HepG2 (cell line): ENCODE data around the gene TTPAL. TPM values are rescaled to one million over a fixed set of nuclear protein-coding genes. Genes with fewer than 3 reads are reported as not detected.

Experiments used
- ARID5B ChIP-seq: IDR thresholded peaks from 2 replicates; pipeline ENCODE4 v1.4.0; 2020; ENCODE audit warnings: mild to moderate bottlenecking, missing genetic modification reagents
- CCDC6 ChIP-seq: sonication (generic); formaldehyde crosslinking; IDR thresholded peaks from 2 replicates; pipeline ENCODE4 v1.8.1; 2022; ENCODE audit warnings: mild to moderate bottlenecking, missing genetic modification reagents, moderate library complexity
- CEBPG ChIP-seq: IDR thresholded peaks from 2 replicates; pipeline ENCODE4 v1.6.1; 2016
- GATAD1 ChIP-seq: IDR thresholded peaks from 2 replicates; pipeline ENCODE4 v1.6.1; 2016; ENCODE audit warnings: missing genetic modification reagents, missing compliant biosample characterization
- IKZF5 ChIP-seq: IDR thresholded peaks from 2 replicates; pipeline ENCODE4 v1.6.1; 2018; ENCODE audit warnings: missing genetic modification reagents, mild to moderate bottlenecking, missing compliant biosample characterization
- MZF1 ChIP-seq: sonication (generic); formaldehyde crosslinking; IDR thresholded peaks from 2 replicates; pipeline ENCODE4 v1.8.1; 2023; ENCODE audit warnings: mild to moderate bottlenecking, missing genetic modification reagents, borderline replicate concordance
- SALL1 ChIP-seq: sonication (generic); formaldehyde crosslinking; IDR thresholded peaks from 2 replicates; pipeline ENCODE4 v1.8.0; 2022; ENCODE audit warnings: mild to moderate bottlenecking, missing genetic modification reagents
- SRSF1 ChIP-seq: fragments of 200-400 bp; formaldehyde crosslinking; optimal IDR thresholded peaks from 2 replicates; pipeline ENCODE3; 2017; ENCODE audit warnings: mild to moderate bottlenecking, low read depth, low read length, moderate library complexity
- ZBTB25 ChIP-seq: IDR thresholded peaks from 2 replicates; pipeline ENCODE4 v1.6.1; 2018; ENCODE audit warnings: missing genetic modification reagents
- ZBTB42 ChIP-seq: sonication (generic); formaldehyde crosslinking; IDR thresholded peaks from 2 replicates; pipeline ENCODE4 v1.5.0; 2020; ENCODE audit warnings: mild to moderate bottlenecking, missing genetic modification reagents
- ZBTB49 ChIP-seq: sonication (generic); formaldehyde crosslinking; IDR thresholded peaks from 2 replicates; pipeline ENCODE4 v1.4.0; 2020; ENCODE audit warnings: missing genetic modification reagents, borderline replicate concordance
- ZNF253 ChIP-seq: sonication (generic); formaldehyde crosslinking; IDR thresholded peaks from 2 replicates; pipeline ENCODE4 v1.8.0; 2022; ENCODE audit warnings: mild to moderate bottlenecking, missing genetic modification reagents, borderline replicate concordance
- ZNF441 ChIP-seq: sonication (generic); formaldehyde crosslinking; IDR thresholded peaks from 2 replicates; pipeline ENCODE4 v1.7.0; 2021; ENCODE audit warnings: missing genetic modification reagents, borderline replicate concordance
- ZNF557 ChIP-seq: sonication (generic); formaldehyde crosslinking; IDR thresholded peaks from 2 replicates; pipeline ENCODE4 v1.4.0; 2020; ENCODE audit warnings: missing genetic modification reagents
- ZNF589 ChIP-seq: sonication (generic); formaldehyde crosslinking; conservative IDR thresholded peaks from 2 replicates; pipeline ENCODE4 v1.8.0; 2022; ENCODE audit warnings: mild to moderate bottlenecking, moderate library complexity, missing genetic modification reagents
- ZNF674 ChIP-seq: sonication (generic); formaldehyde crosslinking; IDR thresholded peaks from 2 replicates; pipeline ENCODE4 v1.5.0; 2020; ENCODE audit warnings: low read depth, mild to moderate bottlenecking, missing genetic modification reagents
- ZNF784 ChIP-seq: sonication (generic); formaldehyde crosslinking; IDR thresholded peaks from 2 replicates; pipeline ENCODE4 v1.5.1; 2020; ENCODE audit warnings: missing genetic modification reagents, mild to moderate bottlenecking, borderline replicate concordance
- polyA plus RNA-seq, 8 experiments: library from polyadenylated mRNA; depleted of rRNA in 3 of 8; stranded (reverse) in 7 of 8; unstranded in 1 of 8; fragments of >200 nt; fragmentation: Illumina TruSeq in 4 of 8; extraction: Trizol in 4 of 8; gene quantifications; 2 replicates each; pipeline versions ENCODE4 v1.2.1 to v1.2.3, GENCODE V29; 2011 to 2016; ENCODE audit warnings: low read depth in 4 of 8, missing spikeins in 1 of 8, mixed read lengths in 1 of 8; ENCODE audit not compliant: insufficient read depth in 1 of 8
- total RNA-seq, 5 experiments: library from RNA; depleted of rRNA; stranded (reverse); fragments of >200 nt; fragmentation: Illumina TruSeq; extraction: Trizol; gene quantifications; 2 replicates each; pipeline ENCODE4 v1.2.3, GENCODE V29; 2016; ENCODE audit warnings: low read depth in 1 of 5
- TF ChIP-seq, protein P1 (sequence below): sonication (generic); formaldehyde crosslinking; IDR thresholded peaks from 2 replicates; pipeline ENCODE4 v1.4.0; 2020; ENCODE audit warnings: missing genetic modification reagents; ENCODE audit errors: not compliant biosample characterization

Gene TTPAL
- total and polyA plus RNA-seq, 2 of the 13 experiments (the other 11 are each of a cell fraction or from before 2014, with no cell fraction given): 4.3 to 18.8 TPM

GRCh38 chr20:44433751-44434538 lies 41.7 kb upstream of the TTPAL start (continued):
- TF ChIP-seq ZBTB42 (CRISPR knock-in tag) (peak; percentile 57; the same call in 1 of the 2 replicates), CEBPG (CRISPR knock-in tag) (peak; percentile 40), MZF1 (CRISPR knock-in tag) (no peak), ARID5B (CRISPR knock-in tag) (peak; percentile 68), ZBTB49 (CRISPR knock-in tag) (peak; percentile 69; the same call in 1 of the 2 replicates), ZNF557 (peak; percentile 12; the same call in 1 of the 2 replicates), ZNF784 (CRISPR knock-in tag) (peak; percentile 40; the same call in 1 of the 2 replicates), SRSF1 (peak; percentile 17), ZNF589 (CRISPR knock-in tag) (0 out of 2 replicates have a peak, but pooled peaks have one; percentile 64), CCDC6 (CRISPR knock-in tag) (0 out of 2 replicates have a peak, but pooled peaks have one; percentile 32), IKZF5 (CRISPR knock-in tag) (peak; percentile 72), GATAD1 (CRISPR knock-in tag) (peak; percentile 60; the same call in 1 of the 2 replicates), SALL1 (CRISPR knock-in tag) (peak; percentile 74), ZNF253 (CRISPR knock-in tag) (no peak), ZBTB25 (CRISPR knock-in tag) (peak; percentile 30; the same call in 1 of the 2 replicates), ZNF441 (CRISPR knock-in tag) (peak; percentile 59; the same call in 1 of the 2 replicates), ZNF674 (CRISPR knock-in tag) (no peak)
- TF ChIP-seq, protein P1, sequence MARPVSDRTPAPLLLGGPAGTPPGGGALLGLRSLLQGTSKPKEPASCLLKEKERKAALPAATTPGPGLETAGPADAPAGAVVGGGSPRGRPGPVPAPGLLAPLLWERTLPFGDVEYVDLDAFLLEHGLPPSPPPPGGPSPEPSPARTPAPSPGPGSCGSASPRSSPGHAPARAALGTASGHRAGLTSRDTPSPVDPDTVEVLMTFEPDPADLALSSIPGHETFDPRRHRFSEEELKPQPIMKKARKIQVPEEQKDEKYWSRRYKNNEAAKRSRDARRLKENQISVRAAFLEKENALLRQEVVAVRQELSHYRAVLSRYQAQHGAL (CRISPR knock-in tag): no peak
